ENCODE measurements around the gene ZNF564. TPM values are rescaled to one million over a fixed set of nuclear protein-coding genes. Genes with fewer than 3 reads are reported as not detected.

The ZNF564 gene
- total RNA-seq, result 10 to 100 TPM in 2 of 9 donors, 1 to 10 TPM in 7; 6.1 to 10.4 (median 8.0) TPM
- 1 to 10 TPM; 4.0 to 5.6 TPM for polyA plus RNA-seq
- long read RNA-seq, donor 1, transcript ZNF564-201 (4 exons, 2,935 nt), result major isoform, 17 of 20 reads
- long read RNA-seq, donor 1, partial matches to known transcripts, result 1 of 20 reads
- long read RNA-seq, donor 1, other reads (novel, unspliced or antisense), result 0 of 20 reads
- long read RNA-seq, donor 2, transcript ZNF564-201 (4 exons, 2,935 nt), result major isoform, 47 of 49 reads
- long read RNA-seq, donor 2, partial matches to known transcripts, result 0 of 49 reads
- long read RNA-seq, donor 2, other reads (novel, unspliced or antisense), result 2 of 49 reads
- long read RNA-seq, donor 3, transcript ZNF564-201 (4 exons, 2,935 nt), result major isoform, 8 of 9 reads
- long read RNA-seq, donor 3, partial matches to known transcripts, result 0 of 9 reads
- long read RNA-seq, donor 3, other reads (novel, unspliced or antisense), result 0 of 9 reads

DNA sequence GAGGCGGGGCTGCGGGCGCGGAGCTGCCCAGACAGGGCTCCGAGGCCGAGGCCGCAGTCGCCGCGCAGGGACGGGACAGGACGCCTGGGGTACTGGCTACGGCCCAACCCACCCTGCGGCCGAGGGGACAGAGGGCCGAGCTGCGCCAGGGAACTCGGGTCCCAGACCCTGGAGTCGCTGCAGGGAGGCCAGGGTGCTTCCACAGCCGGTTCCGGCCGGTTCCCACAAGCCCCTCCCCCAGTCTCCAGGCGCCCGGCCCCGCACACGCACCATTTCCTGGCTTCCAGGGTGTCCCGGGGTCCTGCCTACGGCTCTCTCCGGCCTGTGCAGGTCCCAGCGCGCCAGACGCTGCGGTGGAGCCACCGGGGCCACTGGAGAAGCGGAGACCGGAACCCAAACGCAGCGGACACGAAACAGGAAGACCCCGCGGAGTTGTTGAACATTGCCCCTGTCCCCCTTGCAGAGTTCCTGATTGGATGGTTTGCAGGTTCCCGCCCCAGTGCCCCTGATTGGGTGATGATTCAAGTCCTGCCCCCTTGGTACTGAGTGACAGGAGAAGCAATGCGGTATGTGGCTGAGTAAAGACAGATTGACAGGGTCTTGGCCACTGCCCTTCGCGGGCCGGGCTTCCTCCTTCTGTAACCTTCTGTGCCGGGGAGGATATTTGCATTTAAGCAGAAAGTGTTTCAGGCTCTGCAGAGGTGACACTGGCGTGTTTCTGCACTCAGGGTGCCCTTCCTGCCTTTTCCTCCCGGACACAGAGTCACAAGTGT is at the start of gene ZNF564:
Gene ZNF564 (minus strand): TSS at position 423 of the 773 bp plus-strand sequence. CDS start 150 bp downstream, at position 273.
- TF ChIP-seq, protein P1, sequence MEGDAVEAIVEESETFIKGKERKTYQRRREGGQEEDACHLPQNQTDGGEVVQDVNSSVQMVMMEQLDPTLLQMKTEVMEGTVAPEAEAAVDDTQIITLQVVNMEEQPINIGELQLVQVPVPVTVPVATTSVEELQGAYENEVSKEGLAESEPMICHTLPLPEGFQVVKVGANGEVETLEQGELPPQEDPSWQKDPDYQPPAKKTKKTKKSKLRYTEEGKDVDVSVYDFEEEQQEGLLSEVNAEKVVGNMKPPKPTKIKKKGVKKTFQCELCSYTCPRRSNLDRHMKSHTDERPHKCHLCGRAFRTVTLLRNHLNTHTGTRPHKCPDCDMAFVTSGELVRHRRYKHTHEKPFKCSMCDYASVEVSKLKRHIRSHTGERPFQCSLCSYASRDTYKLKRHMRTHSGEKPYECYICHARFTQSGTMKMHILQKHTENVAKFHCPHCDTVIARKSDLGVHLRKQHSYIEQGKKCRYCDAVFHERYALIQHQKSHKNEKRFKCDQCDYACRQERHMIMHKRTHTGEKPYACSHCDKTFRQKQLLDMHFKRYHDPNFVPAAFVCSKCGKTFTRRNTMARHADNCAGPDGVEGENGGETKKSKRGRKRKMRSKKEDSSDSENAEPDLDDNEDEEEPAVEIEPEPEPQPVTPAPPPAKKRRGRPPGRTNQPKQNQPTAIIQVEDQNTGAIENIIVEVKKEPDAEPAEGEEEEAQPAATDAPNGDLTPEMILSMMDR (IDR thresholded peaks at IDR 0.05), result no peak
- TF ChIP-seq POLR2A (IDR thresholded peaks at IDR 0.05), result peak in 1 of 2 donors; percentile 91
- H3K27ac ChIP-seq, result peak within 1 kb of the TSS; percentile 91 to 100 (median 97)
- DNase-seq, result peak; percentile 93 to 98 (median 97)
- peaks cover 0 to 23% (median 0%) of the 10 kb centered on the region in 9 donors for H3K36me3 ChIP-seq
- ATAC-seq, result peak; percentile 98
- peaks cover 0 to 5% (median 0%) of the 10 kb centered on the region in 9 donors for H3K27me3 ChIP-seq
- 0% methylated on average over 21 to 49 of the region's 49 CpGs for WGBS, 4 donors
- H3K4me1 ChIP-seq, result peaks cover 0 to 52% (median 29%) of the 10 kb centered on the region in 12 donors
- intact Hi-C loops (cut with DNase I), result loop anchor here in 3 of 10 donors (1.0 to 5.0 kb wide), 7 partner anchors 56 to 150 kb away; partner anchors contain the start of genes ZNF799 (in 2 of the 3), ZNF443 (in 1 of the 3), ZNF490 (in 1 of the 3) and ZNF709 (in 1 of the 3)
- H3K4me3 ChIP-seq, result peak within 1 kb of the TSS; percentile 54 to 98 (median 82)
- no peaks in the 10 kb centered on the region for H3K9me3 ChIP-seq

DNA sequence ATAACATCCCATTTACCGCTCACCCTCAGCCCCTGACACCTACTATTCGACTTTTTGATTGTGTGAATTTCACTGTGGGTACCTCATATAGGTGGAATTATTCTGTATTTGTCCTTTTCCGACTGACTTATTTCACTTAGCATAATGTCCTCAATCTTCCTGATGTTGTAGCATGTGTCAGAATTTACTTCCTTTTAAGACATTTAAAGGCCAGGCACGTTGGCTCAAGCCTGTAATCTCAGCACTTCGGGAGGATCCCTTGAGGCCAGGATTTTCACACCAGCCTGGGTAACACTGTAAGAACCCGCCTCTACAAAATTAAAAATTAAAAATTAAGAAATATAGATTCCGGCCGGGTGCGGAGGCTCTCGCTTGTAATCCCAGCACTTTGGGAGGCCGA is 46.3 kb upstream of the ZNF564 start:
- H3K4me3 ChIP-seq, result no peak overlapping the region
- intact Hi-C loops (cut with DNase I), result no loop called here
- ATAC-seq, result no peak
- DNase-seq, result no peak
- H3K4me1 ChIP-seq, result no peaks in the 10 kb centered on the region
- no peak overlapping the region for H3K27ac ChIP-seq
- H3K9me3 ChIP-seq, result no peaks in the 10 kb centered on the region
- peaks cover 0 to 38% (median 20%) of the 10 kb centered on the region in 9 donors for H3K36me3 ChIP-seq
- WGBS, 4 donors, result 86 to 88% (median 87%) methylated on average over 11 of the region's 11 CpGs
- TF ChIP-seq, protein P1 (IDR thresholded peaks at IDR 0.05), result no peak
- no peak for TF ChIP-seq POLR2A (IDR thresholded peaks at IDR 0.05)
- H3K27me3 ChIP-seq, result no peaks in the 10 kb centered on the region

DNA sequence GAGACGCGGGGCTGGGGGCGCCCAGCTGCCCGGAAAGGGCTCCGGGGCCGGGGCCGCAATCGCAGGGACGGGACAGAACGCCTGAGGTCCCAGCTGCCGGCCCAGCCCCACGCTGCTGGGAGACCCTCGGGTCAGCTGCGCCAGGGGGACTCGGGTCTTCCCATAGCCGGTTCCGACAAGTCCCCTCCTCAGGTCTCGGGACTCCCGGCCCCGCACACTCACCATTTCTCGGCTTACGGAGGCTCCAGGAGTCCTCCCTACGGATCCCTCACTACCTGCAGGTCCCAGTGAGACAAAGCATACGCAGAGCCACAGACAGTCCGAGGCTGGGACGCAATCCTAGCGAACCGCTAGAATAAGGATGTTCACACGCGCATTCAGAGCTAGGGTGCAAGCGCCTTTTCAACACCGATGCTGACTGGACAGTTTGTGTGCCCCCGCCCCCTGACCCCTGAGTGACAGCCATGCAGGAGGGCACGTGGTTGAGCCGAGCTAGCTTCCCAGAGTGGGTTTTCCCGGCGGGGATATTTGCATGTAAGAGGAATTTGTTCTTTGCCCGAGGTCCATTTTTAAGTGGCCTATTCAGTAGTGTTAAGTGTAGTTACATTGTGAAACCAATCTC is 45.8 kb upstream of the ZNF564 start:
- ATAC-seq, result peak in 1 of 4 donors; percentile 20
- 61 to 67% (median 65%) methylated on average over 21 to 38 of the region's 38 CpGs for WGBS, 4 donors
- Histone ChIP-seq H3K27ac (no peak overlapping the region), H3K4me3 (peak overlapping the region in 1 of 12 donors; percentile 0), H3K4me1 (no peaks in the 10 kb centered on the region), H3K36me3 (peaks cover 0 to 35% (median 20%) of the 10 kb centered on the region in 9 donors), H3K27me3 (no peaks in the 10 kb centered on the region), H3K9me3 (no peaks in the 10 kb centered on the region)
- intact Hi-C loops (cut with DNase I), result no loop called here
- DNase-seq, result no peak
- TF ChIP-seq POLR2A (IDR thresholded peaks at IDR 0.05), result no peak
- TF ChIP-seq, protein P1 (IDR thresholded peaks at IDR 0.05), result no peak

Data from heart left ventricle (tissue), 16 donors.